ENCODE measurements around the gene CPED1.

The CPED1 gene

GRCh38 chr7:121151774-121152221 is 163.3 kb downstream of the CPED1 start:
- POLR2A ChIA-PET: no interaction called here

GRCh38 chr7:121153411-121153810 is 164.9 kb downstream of the CPED1 start:
- no peak for DNase-seq (ENCODE audit: low read depth, low spot score)
- ChIA-PET POLR2A (no interaction called here), CTCF (no interaction called here)
- no peak for TF ChIP-seq CTCF (IDR thresholded peaks at IDR 0.05; ENCODE audit: insufficient read depth, low read length, missing control alignments)
- H3K4me3 ChIP-seq (ENCODE audit: low read depth, low read length): no peak overlapping the region

More at GRCh38 chr7:121151774-121152221, 163.3 kb downstream of the CPED1 start:
- DNase-seq (ENCODE audit: low read depth, low spot score): no peak
- H3K4me3 ChIP-seq (ENCODE audit: low read depth, low read length): no peak overlapping the region
- CTCF ChIA-PET: no interaction called here
- no peak for TF ChIP-seq CTCF (IDR thresholded peaks at IDR 0.05; ENCODE audit: insufficient read depth, low read length, missing control alignments)

- peak; percentile 3 for DNase-seq (ENCODE audit: low read depth, low spot score)
- ChIA-PET POLR2A (no interaction called here), CTCF (no interaction called here)
- TF ChIP-seq CTCF (IDR thresholded peaks at IDR 0.05; ENCODE audit: insufficient read depth, low read length, missing control alignments): no peak
- no peak overlapping the region for H3K4me3 ChIP-seq (ENCODE audit: low read depth, low read length)
Measured at GRCh38 chr7:121153995-121154394, 165.5 kb downstream of the CPED1 start.

- ChIA-PET POLR2A (no interaction called here), CTCF (no interaction called here)
- TF ChIP-seq CTCF (IDR thresholded peaks at IDR 0.05; ENCODE audit: insufficient read depth, low read length, missing control alignments): no peak
- no peak for DNase-seq (ENCODE audit: low read depth, low spot score)
- H3K4me3 ChIP-seq (ENCODE audit: low read depth, low read length): no peak overlapping the region
Measured at GRCh38 chr7:121156825-121157224, 168.3 kb downstream of the CPED1 start.

GRCh38 chr7:121157341-121157751 is 168.8 kb downstream of the CPED1 start:
- no peak for TF ChIP-seq CTCF (IDR thresholded peaks at IDR 0.05; ENCODE audit: insufficient read depth, low read length, missing control alignments)
- no peak for DNase-seq (ENCODE audit: low read depth, low spot score)
- ChIA-PET CTCF (no interaction called here), POLR2A (no interaction called here)
- H3K4me3 ChIP-seq (ENCODE audit: low read depth, low read length): no peak overlapping the region

- POLR2A ChIA-PET: no interaction called here
- DNase-seq (ENCODE audit: low read depth, low spot score): no peak
- H3K4me3 ChIP-seq (ENCODE audit: low read depth, low read length): no peak overlapping the region
- CTCF ChIA-PET: no interaction called here
- no peak for TF ChIP-seq CTCF (IDR thresholded peaks at IDR 0.05; ENCODE audit: insufficient read depth, low read length, missing control alignments)
Measured at GRCh38 chr7:121157885-121158590, 169.5 kb downstream of the CPED1 start.

Data from AG04449 (cell line).